GM21723 (cell line): Measurements from ENCODE around the gene SPATA32.

Experiments
- ATAC-seq: cut with Tn5 transposase; IDR thresholded peaks from one replicate; pipeline ENCODE4 v1.9.1; 2021; ENCODE audit warnings: mild to moderate bottlenecking, moderate library complexity; ENCODE audit not compliant: unreplicated experiment

Gene SPATA32

GRCh38 chr17:45247429-45248131 is 14.3 kb downstream of the SPATA32 start:
- ATAC-seq, result peak; percentile 77

- no peak for ATAC-seq
Observed at GRCh38 chr17:45246861-45247428, 14.9 kb downstream of the SPATA32 start.

GRCh38 chr17:45246338-45246737 is 15.6 kb downstream of the SPATA32 start:
- ATAC-seq, result no peak

GRCh38 chr17:45244725-45245656 is 16.9 kb downstream of the SPATA32 start:
- ATAC-seq, result no peak

- no peak for ATAC-seq
Observed at GRCh38 chr17:45243750-45244149, 18.1 kb downstream of the SPATA32 start.

GRCh38 chr17:45242029-45242414 is 19.9 kb downstream of the SPATA32 start:
- ATAC-seq, result no peak

GRCh38 chr17:45241328-45242028 is 20.4 kb downstream of the SPATA32 start:
- no peak for ATAC-seq

GRCh38 chr17:45240905-45241327 is 21.0 kb downstream of the SPATA32 start:
- ATAC-seq, result no peak

GRCh38 chr17:45238155-45238774 is 23.6 kb downstream of the SPATA32 start:
- ATAC-seq, result no peak

GRCh38 chr17:45237686-45238085 is 24.2 kb downstream of the SPATA32 start:
- no peak for ATAC-seq

GRCh38 chr17:45236282-45236606 is 25.6 kb downstream of the SPATA32 start:
- no peak for ATAC-seq

GRCh38 chr17:45235416-45236281 is 26.2 kb downstream of the SPATA32 start:
- ATAC-seq, result no peak

- no peak for ATAC-seq
Observed at GRCh38 chr17:45234641-45235415, 27.1 kb downstream of the SPATA32 start.

GRCh38 chr17:45233423-45233924 is 28.4 kb downstream of the SPATA32 start:
- ATAC-seq, result no peak

GRCh38 chr17:45232514-45233422 is 29.1 kb downstream of the SPATA32 start:
- no peak for ATAC-seq

- ATAC-seq, result no peak
Observed at GRCh38 chr17:45231481-45232116, 30.3 kb downstream of the SPATA32 start.

GRCh38 chr17:45230787-45231480 is 31.0 kb downstream of the SPATA32 start:
- no peak for ATAC-seq
